H1 (cell line): ENCODE measurements around the gene PHACTR1. TPM values are rescaled to one million over a fixed set of nuclear protein-coding genes. Genes with fewer than 3 reads are reported as not detected.

Source experiments
- CTCF ChIA-PET: fragments of 300-600 bp; sonication (Branson Sonifier 250); formaldehyde crosslinking; loops from one replicate; lab custom pipeline; 2021; ENCODE audit not compliant: partially characterized antibody; lab: Charles Lee
- POLR2A ChIA-PET: fragments of 300-600 bp; sonication (Branson Sonifier 250); formaldehyde crosslinking; loops from one replicate; lab custom pipeline; 2021; ENCODE audit warnings: inconsistent platforms; ENCODE audit not compliant: partially characterized antibody; lab: Charles Lee
- DNase-seq, 2 experiments: peaks; one replicate each; pipeline versions ENCODE4 v3.0.0 to v3.0.0-alpha.2; 2010 to 2022; ENCODE audit warnings: low spot score in 2 of 2, low read depth in 1 of 2, mixed read lengths in 1 of 2
- FAIRE-seq: peaks from 2 replicates; lab custom pipeline; 2011; peaks lifted over from hg19 to GRCh38; lab: Jason Lieb, UNC
- H2AFZ ChIP-seq: 2 replicates; pipeline ENCODE4 v1.8.1; 2012; ENCODE audit warnings: low read length, inconsistent platforms
- H2AK5ac ChIP-seq: 2 replicates; pipeline ENCODE4 v1.6.1; 2013; ENCODE audit warnings: low read depth, low read length
- H2BK120ac ChIP-seq: replicated peaks from 2 replicates; pipeline ENCODE3; 2013; ENCODE audit warnings: low read depth, low read length, inconsistent platforms
- H2BK12ac ChIP-seq: 2 replicates; pipeline ENCODE4 v1.6.1; 2013; ENCODE audit warnings: low read depth, low read length
- H2BK15ac ChIP-seq: 2 replicates; pipeline ENCODE4 v1.6.1; 2013; ENCODE audit warnings: low read length
- H2BK20ac ChIP-seq: 2 replicates; pipeline ENCODE4 v1.6.1; 2013; ENCODE audit warnings: low read length
- H2BK5ac ChIP-seq: 2 replicates; pipeline ENCODE4 v1.6.1; 2013; ENCODE audit warnings: low read depth, low read length
- H3K14ac ChIP-seq: 2 replicates; pipeline ENCODE4 v1.6.1; 2013; ENCODE audit warnings: inconsistent platforms; ENCODE audit not compliant: insufficient read length
- H3K18ac ChIP-seq: 2 replicates; pipeline ENCODE4 v1.6.1; 2013; ENCODE audit warnings: low read length; ENCODE audit errors: extremely low read depth
- H3K23ac ChIP-seq: 2 replicates; pipeline ENCODE4 v1.6.1; 2013; ENCODE audit warnings: inconsistent platforms; ENCODE audit not compliant: insufficient read length
- H3K23me2 ChIP-seq: 2 replicates; pipeline ENCODE4 v1.6.1; 2013; ENCODE audit warnings: low read depth, low read length
- H3K27ac ChIP-seq: 2 replicates; pipeline ENCODE4 v1.6.1; 2011; ENCODE audit warnings: low read depth, low read length, inconsistent platforms
- H3K27me3 ChIP-seq, 4 experiments: replicated peaks in 1 of 4; 1 replicate in 1 of 4; 2 replicates in 3 of 4; pipeline versions ENCODE4 v1.6.1 to v1.8.1; 2011 to 2013; ENCODE audit warnings: low read length in 3 of 4, mild to moderate bottlenecking in 3 of 4, inconsistent platforms in 2 of 4, mixed read lengths in 2 of 4, moderate library complexity in 1 of 4; ENCODE audit not compliant: control insufficient read depth in 3 of 4, insufficient read depth in 3 of 4; ENCODE audit errors: extremely low read depth in 1 of 4
- H3K36me3 ChIP-seq, 4 experiments: 2 replicates each; pipeline versions ENCODE4 v1.6.1 to v1.8.1; 2011 to 2013; ENCODE audit warnings: mild to moderate bottlenecking in 4 of 4, low read length in 3 of 4, moderate library complexity in 2 of 4, control low read depth in 1 of 4, inconsistent platforms in 1 of 4; ENCODE audit not compliant: insufficient read depth in 4 of 4, control insufficient read depth in 2 of 4
- H3K4ac ChIP-seq: replicated peaks from 2 replicates; pipeline ENCODE3; 2013; ENCODE audit warnings: low read length, low read depth, mixed read lengths, inconsistent platforms; ENCODE audit not compliant: insufficient read length
- H3K4me1 ChIP-seq, 4 experiments: replicated peaks in 1 of 4; 1 replicate in 1 of 4; 2 replicates in 3 of 4; pipeline versions ENCODE4 v1.6.1 to v1.8.1; 2011 to 2013; ENCODE audit warnings: low read length in 3 of 4, inconsistent platforms in 2 of 4, mixed read lengths in 1 of 4; ENCODE audit not compliant: insufficient read depth in 4 of 4, control insufficient read depth in 3 of 4
- H3K4me2 ChIP-seq, 2 experiments: 2 replicates each; pipeline versions ENCODE4 v1.6.1 to v1.8.1; 2011 to 2013; ENCODE audit warnings: low read depth in 2 of 2, low read length in 2 of 2, control low read depth in 1 of 2, inconsistent platforms in 1 of 2, mild to moderate bottlenecking in 1 of 2; ENCODE audit not compliant: insufficient read depth in 1 of 2
- H3K4me3 ChIP-seq, 4 experiments: fragments of 200-600, 300-600 bp in 1 of 4; sonication (generic), shearing (Covaris generic), sonication (Bioruptor Twin) in 1 of 4; 2 replicates each; pipeline versions ENCODE4 v1.5.1 to v1.8.1; 2011 to 2016; ENCODE audit warnings: low read length in 4 of 4, low read depth in 3 of 4, control low read depth in 2 of 4, inconsistent platforms in 2 of 4, mild to moderate bottlenecking in 2 of 4, mixed read lengths in 1 of 4, moderate library complexity in 1 of 4; ENCODE audit not compliant: insufficient read depth in 2 of 4; ENCODE audit errors: extremely low read depth in 1 of 4
- H3K56ac ChIP-seq: replicated peaks from 2 replicates; pipeline ENCODE3; 2013; ENCODE audit warnings: low read depth, mild to moderate bottlenecking, mixed read lengths, low read length, inconsistent platforms; ENCODE audit not compliant: insufficient read length
- H3K79me1 ChIP-seq: 2 replicates; pipeline ENCODE4 v1.6.1; 2013; ENCODE audit warnings: low read depth, low read length, control low read depth
- H3K79me2 ChIP-seq, 2 experiments: 2 replicates each; pipeline versions ENCODE4 v1.6.1 to v1.8.1; 2012 to 2013; ENCODE audit warnings: low read length in 2 of 2, mild to moderate bottlenecking in 2 of 2, inconsistent platforms in 1 of 2; ENCODE audit not compliant: insufficient read depth in 2 of 2, control insufficient read depth in 1 of 2
- H3K9ac ChIP-seq, 4 experiments: replicated peaks in 1 of 4; 1 replicate in 1 of 4; 2 replicates in 3 of 4; pipeline versions ENCODE4 v1.6.1 to v1.8.1; 2011 to 2013; ENCODE audit warnings: low read depth in 3 of 4, low read length in 3 of 4, control low read depth in 2 of 4, mild to moderate bottlenecking in 2 of 4, moderate library complexity in 2 of 4, inconsistent platforms in 1 of 4; ENCODE audit errors: extremely low read depth in 1 of 4
- H3K9me3 ChIP-seq, 2 experiments: 2 replicates each; pipeline versions ENCODE4 v1.6.1 to v1.8.1; 2012 to 2013; ENCODE audit warnings: mild to moderate bottlenecking in 2 of 2, moderate library complexity in 2 of 2, control low read depth in 1 of 2, inconsistent platforms in 1 of 2, low read depth in 1 of 2, low read length in 1 of 2, mixed read lengths in 1 of 2; ENCODE audit not compliant: insufficient read depth in 2 of 2
- H4K20me1 ChIP-seq, 2 experiments: replicated peaks in 1 of 2; 2 replicates each; pipeline versions ENCODE3 to v1.8.1; 2011 to 2013; ENCODE audit warnings: inconsistent platforms in 2 of 2, low read length in 2 of 2, mild to moderate bottlenecking in 1 of 2; ENCODE audit not compliant: insufficient read depth in 2 of 2, control insufficient read depth in 1 of 2
- H4K5ac ChIP-seq: 2 replicates; pipeline ENCODE4 v1.6.1; 2013; ENCODE audit warnings: low read length, low read depth, mixed read lengths, inconsistent platforms; ENCODE audit not compliant: insufficient read length
- H4K8ac ChIP-seq: 2 replicates; pipeline ENCODE4 v1.8.0; 2013; ENCODE audit warnings: mild to moderate bottlenecking, moderate library complexity, low read length, inconsistent platforms; ENCODE audit not compliant: insufficient read depth; ENCODE audit errors: extremely low read depth
- H4K91ac ChIP-seq: replicated peaks from 2 replicates; pipeline ENCODE3; 2013; ENCODE audit warnings: low read length, mixed read lengths, inconsistent platforms; ENCODE audit not compliant: insufficient read length
- BACH1 ChIP-seq: IDR thresholded peaks from 2 replicates; pipeline ENCODE4 v1.6.1; 2012; ENCODE audit warnings: low read length, improper control_type of control experiment
- BCL11A ChIP-seq, 2 experiments: IDR thresholded peaks; one replicate each; pipeline ENCODE4 v1.6.1; 2011; ENCODE audit warnings: low read depth in 2 of 2, low read length in 2 of 2, mild to moderate bottlenecking in 2 of 2
- CHD1 ChIP-seq: IDR thresholded peaks from 2 replicates; pipeline ENCODE4 v1.6.1; 2012; ENCODE audit warnings: low read depth, low read length, improper control_type of control experiment
- HDAC6 ChIP-seq: IDR thresholded peaks from one replicate; pipeline ENCODE4 v1.7.1; 2012; ENCODE audit warnings: low read depth, mild to moderate bottlenecking, inconsistent platforms, low read length, moderate library complexity
- KDM1A ChIP-seq: fragments of 200-600, 300-600 bp; sonication (generic); IDR thresholded peaks from 2 replicates; pipeline ENCODE4 v1.7.1; 2016; ENCODE audit warnings: mild to moderate bottlenecking, low read length, borderline replicate concordance
- KDM4A ChIP-seq: IDR thresholded peaks from one replicate; pipeline ENCODE4 v1.7.1; 2012; ENCODE audit warnings: low read depth, mild to moderate bottlenecking, moderate library complexity, low read length, inconsistent platforms; ENCODE audit not compliant: severe bottlenecking
- POU5F1 ChIP-seq: IDR thresholded peaks from 2 replicates; pipeline ENCODE4 v1.6.1; 2011; ENCODE audit warnings: low read depth, mild to moderate bottlenecking, low read length, moderate library complexity
- RBBP5 ChIP-seq: IDR thresholded peaks from 2 replicates; pipeline ENCODE4 v1.7.1; 2012; ENCODE audit warnings: low read depth, mild to moderate bottlenecking, inconsistent platforms, low read length, moderate library complexity, borderline replicate concordance
- RXRA ChIP-seq: IDR thresholded peaks from 2 replicates; pipeline ENCODE4 v1.6.1; 2011; ENCODE audit warnings: low read depth, mild to moderate bottlenecking, low read length, moderate library complexity; ENCODE audit not compliant: insufficient read depth
- SIRT6 ChIP-seq: IDR thresholded peaks from one replicate; pipeline ENCODE4 v1.7.1; 2012; ENCODE audit warnings: low read length, inconsistent platforms
- TCF12 ChIP-seq: IDR thresholded peaks from 2 replicates; pipeline ENCODE4 v1.6.1; 2011; ENCODE audit warnings: low read depth, mild to moderate bottlenecking, low read length
- WGBS, 2 experiments: shearing (Covaris generic) in 1 of 2; methylation state at CpG; one replicate each; pipeline versions ENCODE4 v1.1.6 to v1.1.7; 2013 to 2015; ENCODE audit warnings: low lambda C conversion rate in 2 of 2, mixed read lengths in 2 of 2, inconsistent platforms in 1 of 2, low coverage in 1 of 2, missing lambda C conversion rate in 1 of 2; ENCODE audit not compliant: insufficient replicate concordance in 2 of 2, insufficient coverage in 1 of 2, insufficient read length in 1 of 2; ENCODE audit errors: extremely low coverage in 1 of 2, missing lambda C conversion rate in 1 of 2; 5-methylcytosine and 5-hydroxymethylcytosine counted together
- polyA plus RNA-seq, 7 experiments: library from polyadenylated mRNA; depleted of rRNA in 3 of 7; stranded (reverse) in 5 of 7; unstranded in 2 of 7; fragments of >200 nt in 5 of 7; fragments of 200-250 nt in 2 of 7; gene quantifications; 1 replicate in 5 of 7; 2 replicates in 1 of 7; 4 replicates in 1 of 7; pipeline versions ENCODE4 v1.2.1 to v1.2.3, GENCODE V29; 2011 to 2013; ENCODE audit warnings: missing spikeins in 2 of 7, mixed read lengths in 2 of 7
- total RNA-seq: library from RNA; stranded (reverse); fragmentation: NEBNext Ultra II Directional; extraction: Animal tissue kit (Norgen Biotek cat#: 25700); gene quantifications from 2 replicates; pipeline ENCODE4 v1.2.1, GENCODE V29; 2021
- TF ChIP-seq, protein P1 (sequence below), 3 experiments: IDR thresholded peaks; 1 replicate in 2 of 3; 2 replicates in 1 of 3; pipeline versions ENCODE4 v1.5.1 to v1.6.1; 2011; ENCODE audit warnings: low read length in 3 of 3, mild to moderate bottlenecking in 3 of 3, inconsistent platforms in 2 of 3, low read depth in 1 of 3, moderate library complexity in 1 of 3; ENCODE audit not compliant: insufficient read depth in 1 of 3; ENCODE audit errors: control extremely low read depth in 1 of 3

Gene PHACTR1
- total and polyA plus RNA-seq, 2 of the 8 experiments (the other 6 are each of a cell fraction or from before 2014, with no cell fraction given): 3.9 to 17.1 TPM

DNA sequence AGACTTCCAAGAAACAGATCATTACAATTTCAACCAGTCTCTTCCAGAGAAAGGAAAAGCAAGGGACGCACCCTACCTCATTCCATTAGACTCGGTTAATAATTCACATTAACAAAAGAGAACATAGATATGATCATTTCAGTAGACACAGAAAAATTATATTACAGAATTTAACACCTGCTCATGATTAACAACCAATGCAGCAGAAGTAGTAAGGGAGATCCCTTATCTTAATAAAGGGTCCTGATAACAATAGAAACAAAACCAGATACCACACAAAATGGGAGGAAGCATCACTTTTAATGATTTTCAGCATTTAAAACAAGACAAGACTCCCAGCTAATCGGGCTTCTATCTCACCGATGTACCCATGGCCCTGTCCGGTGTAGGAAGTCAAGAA, 396.8 kb downstream of the PHACTR1 start:
- no peak overlapping the region for H3K9ac ChIP-seq
- H2BK15ac ChIP-seq: no peak overlapping the region
- FAIRE-seq (no peak), DNase-seq (no peak)
- no peak overlapping the region for H2BK120ac ChIP-seq
- H2BK20ac ChIP-seq: no peak overlapping the region
- 85% methylated on average over 5 of the region's 5 CpGs; no CpG with 5 or more reads in 1 of the 2 experiments for WGBS, 2 experiments
- H4K5ac ChIP-seq: no peak overlapping the region
- H4K8ac ChIP-seq: no peak overlapping the region
- H2BK5ac ChIP-seq: no peak overlapping the region
- H3K27me3 ChIP-seq: no peaks in the 10 kb centered on the region
- H3K79me1 ChIP-seq: no peaks in the 10 kb centered on the region
- H3K4me1 ChIP-seq: peaks cover 0 to 2% (median 0%) of the 10 kb centered on the region in 4 experiments; a peak in 2 of 7 replicates
- H3K23me2 ChIP-seq: no peaks in the 10 kb centered on the region
- H2AK5ac ChIP-seq: no peak overlapping the region
- H3K18ac ChIP-seq: no peak overlapping the region
- ChIA-PET POLR2A (no interaction called here), CTCF (interaction anchor here (0.7 to 4.7 kb wide), 3 partner anchors 10 to 88 kb away, joined by 3 to 26 read pairs (median 6); no protein-coding TSS in a partner anchor)
- H3K56ac ChIP-seq: no peak overlapping the region
- H3K79me2 ChIP-seq: no peaks in the 10 kb centered on the region
- TF ChIP-seq KDM1A (no peak), POU5F1 (no peak), RBBP5 (no peak), BCL11A (IDR thresholded peaks at IDR 0.05; ENCODE audit: low read depth in 2 of 2, low read length in 2 of 2) (no peak), CHD1 (no peak), BACH1 (no peak), RXRA (no peak), HDAC6 (no peak), SIRT6 (no peak), KDM4A (no peak), TCF12 (no peak)
- TF ChIP-seq, protein P1, sequence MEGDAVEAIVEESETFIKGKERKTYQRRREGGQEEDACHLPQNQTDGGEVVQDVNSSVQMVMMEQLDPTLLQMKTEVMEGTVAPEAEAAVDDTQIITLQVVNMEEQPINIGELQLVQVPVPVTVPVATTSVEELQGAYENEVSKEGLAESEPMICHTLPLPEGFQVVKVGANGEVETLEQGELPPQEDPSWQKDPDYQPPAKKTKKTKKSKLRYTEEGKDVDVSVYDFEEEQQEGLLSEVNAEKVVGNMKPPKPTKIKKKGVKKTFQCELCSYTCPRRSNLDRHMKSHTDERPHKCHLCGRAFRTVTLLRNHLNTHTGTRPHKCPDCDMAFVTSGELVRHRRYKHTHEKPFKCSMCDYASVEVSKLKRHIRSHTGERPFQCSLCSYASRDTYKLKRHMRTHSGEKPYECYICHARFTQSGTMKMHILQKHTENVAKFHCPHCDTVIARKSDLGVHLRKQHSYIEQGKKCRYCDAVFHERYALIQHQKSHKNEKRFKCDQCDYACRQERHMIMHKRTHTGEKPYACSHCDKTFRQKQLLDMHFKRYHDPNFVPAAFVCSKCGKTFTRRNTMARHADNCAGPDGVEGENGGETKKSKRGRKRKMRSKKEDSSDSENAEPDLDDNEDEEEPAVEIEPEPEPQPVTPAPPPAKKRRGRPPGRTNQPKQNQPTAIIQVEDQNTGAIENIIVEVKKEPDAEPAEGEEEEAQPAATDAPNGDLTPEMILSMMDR (IDR thresholded peaks at IDR 0.05; ENCODE audit: control extremely low read depth in 1 of 3, insufficient read depth in 1 of 3, low read depth in 1 of 3, low read length in 3 of 3): no peak
- TF ChIP-seq, all 59 proteins: peak for 0
- no peak overlapping the region for H2AFZ ChIP-seq
- no peak overlapping the region for H2BK12ac ChIP-seq
- H3K4me2 ChIP-seq: no peak overlapping the region
- no peak overlapping the region for H3K23ac ChIP-seq
- H3K9me3 ChIP-seq: no peaks in the 10 kb centered on the region
- H3K14ac ChIP-seq: no peak overlapping the region
- no peak overlapping the region for H3K4ac ChIP-seq
- H4K91ac ChIP-seq: no peak overlapping the region
- H4K20me1 ChIP-seq: no peaks in the 10 kb centered on the region
- no peak overlapping the region for H3K27ac ChIP-seq
- H3K36me3 ChIP-seq: no peaks in the 10 kb centered on the region
- H3K4me3 ChIP-seq: no peak overlapping the region
